Left ventricle myocardium inferior (tissue), 1 donor: Measurements from ENCODE around the gene USP24. TPM values are rescaled to one million over a fixed set of nuclear protein-coding genes. Genes with fewer than 3 reads are reported as not detected.
A peak's percentile ranks its signal among the peaks of the same experiment; 100 is the strongest.

Experiments
- DNase-seq: peaks from one replicate; pipeline ENCODE4 v3.0.0-alpha.2; 2020
- H3K27ac ChIP-seq: fragments of 200-600 bp; replicated peaks from 2 replicates; pipeline ENCODE4 v1.8.0; 2021
- H3K27me3 ChIP-seq: fragments of 200-600 bp; 2 replicates; pipeline ENCODE4 v1.8.0; 2021; ENCODE audit warnings: low read depth
- H3K36me3 ChIP-seq: fragments of 200-600 bp; 2 replicates; pipeline ENCODE4 v1.8.0; 2021
- H3K4me1 ChIP-seq: fragments of 200-600 bp; 2 replicates; pipeline ENCODE4 v1.8.0; 2021
- H3K4me3 ChIP-seq: fragments of 200-600 bp; 2 replicates; pipeline ENCODE4 v1.8.0; 2021; ENCODE audit warnings: mild to moderate bottlenecking, moderate library complexity
- H3K9me3 ChIP-seq: fragments of 200-600 bp; replicated peaks from 2 replicates; pipeline ENCODE4 v1.8.0; 2021
- intact Hi-C: fragments of 100-400 bp; cut with micrococcal nuclease; formaldehyde crosslinking; loops from one replicate; pipeline ENCODE4 v1.11.0; 2022
- total RNA-seq: library from RNA; stranded (reverse); fragmentation: NEBNext Ultra II Directional; extraction: Animal tissue kit (Norgen Biotek cat#: 25700); gene quantifications from one replicate; pipeline ENCODE4 v1.2.1, GENCODE V29; 2021
- TF ChIP-seq, protein P1 (sequence below): fragments of 200-600 bp; IDR thresholded peaks from 2 replicates; pipeline ENCODE4 v1.8.0; 2021; ENCODE audit warnings: antibody characterized with exemption, mild to moderate bottlenecking, borderline replicate concordance
- donor health status: DM: no; HTN: yes; CAD: no; lungs with severe emphysema.

USP24 gene
- total RNA-seq, 1 donor from 2014 or later: 39.5 TPM

GRCh38 chr1:55051621-55052020 lies 163.5 kb downstream of the USP24 start:
- no peaks in the 10 kb centered on the region for H3K36me3 ChIP-seq
- peaks cover 36% of the 10 kb centered on the region for H3K4me1 ChIP-seq
- intact Hi-C loops: no loop called here
- TF ChIP-seq, protein P1, sequence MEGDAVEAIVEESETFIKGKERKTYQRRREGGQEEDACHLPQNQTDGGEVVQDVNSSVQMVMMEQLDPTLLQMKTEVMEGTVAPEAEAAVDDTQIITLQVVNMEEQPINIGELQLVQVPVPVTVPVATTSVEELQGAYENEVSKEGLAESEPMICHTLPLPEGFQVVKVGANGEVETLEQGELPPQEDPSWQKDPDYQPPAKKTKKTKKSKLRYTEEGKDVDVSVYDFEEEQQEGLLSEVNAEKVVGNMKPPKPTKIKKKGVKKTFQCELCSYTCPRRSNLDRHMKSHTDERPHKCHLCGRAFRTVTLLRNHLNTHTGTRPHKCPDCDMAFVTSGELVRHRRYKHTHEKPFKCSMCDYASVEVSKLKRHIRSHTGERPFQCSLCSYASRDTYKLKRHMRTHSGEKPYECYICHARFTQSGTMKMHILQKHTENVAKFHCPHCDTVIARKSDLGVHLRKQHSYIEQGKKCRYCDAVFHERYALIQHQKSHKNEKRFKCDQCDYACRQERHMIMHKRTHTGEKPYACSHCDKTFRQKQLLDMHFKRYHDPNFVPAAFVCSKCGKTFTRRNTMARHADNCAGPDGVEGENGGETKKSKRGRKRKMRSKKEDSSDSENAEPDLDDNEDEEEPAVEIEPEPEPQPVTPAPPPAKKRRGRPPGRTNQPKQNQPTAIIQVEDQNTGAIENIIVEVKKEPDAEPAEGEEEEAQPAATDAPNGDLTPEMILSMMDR: no peak
- H3K27me3 ChIP-seq: peaks cover 5% of the 10 kb centered on the region
- no peak overlapping the region for H3K4me3 ChIP-seq
- no peak for DNase-seq
- H3K27ac ChIP-seq: no peak overlapping the region
- no peaks in the 10 kb centered on the region for H3K9me3 ChIP-seq

DNA sequence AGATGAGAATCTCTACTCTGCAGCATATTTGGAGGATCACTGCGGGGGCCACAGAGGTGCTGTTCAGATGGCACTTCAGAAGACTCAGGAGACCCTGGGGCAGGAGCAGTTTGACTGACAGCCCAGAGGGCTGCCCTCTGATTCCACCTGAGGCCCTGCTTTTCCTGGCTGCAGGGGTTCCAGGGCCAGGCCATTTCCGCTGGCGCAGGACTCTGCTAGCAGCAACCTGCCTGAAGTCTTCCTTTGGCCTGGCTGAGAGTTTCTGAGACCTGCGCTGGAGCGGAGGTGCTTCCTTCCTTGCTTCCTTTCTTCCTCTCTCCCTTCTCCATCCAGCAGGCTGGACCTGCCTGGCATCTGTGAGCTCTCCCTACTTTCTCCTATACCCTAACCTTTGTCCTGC lies 164.0 kb downstream of the USP24 start:
- H3K36me3 ChIP-seq: no peaks in the 10 kb centered on the region
- DNase-seq: no peak
- intact Hi-C loops: no loop called here
- H3K9me3 ChIP-seq: no peaks in the 10 kb centered on the region
- peaks cover 36% of the 10 kb centered on the region for H3K4me1 ChIP-seq
- H3K4me3 ChIP-seq: no peak overlapping the region
- no peak overlapping the region for H3K27ac ChIP-seq
- TF ChIP-seq, protein P1: no peak
- H3K27me3 ChIP-seq: peaks cover 5% of the 10 kb centered on the region

- no peak overlapping the region for H3K27ac ChIP-seq
- H3K27me3 ChIP-seq: peaks cover 5% of the 10 kb centered on the region
- peaks cover 36% of the 10 kb centered on the region for H3K4me1 ChIP-seq
- H3K4me3 ChIP-seq: no peak overlapping the region
- intact Hi-C loops: no loop called here
- TF ChIP-seq, protein P1: no peak
- DNase-seq: no peak
- no peaks in the 10 kb centered on the region for H3K36me3 ChIP-seq
- no peaks in the 10 kb centered on the region for H3K9me3 ChIP-seq
Measured at GRCh38 chr1:55050283-55050682, 164.9 kb downstream of the USP24 start.

DNA sequence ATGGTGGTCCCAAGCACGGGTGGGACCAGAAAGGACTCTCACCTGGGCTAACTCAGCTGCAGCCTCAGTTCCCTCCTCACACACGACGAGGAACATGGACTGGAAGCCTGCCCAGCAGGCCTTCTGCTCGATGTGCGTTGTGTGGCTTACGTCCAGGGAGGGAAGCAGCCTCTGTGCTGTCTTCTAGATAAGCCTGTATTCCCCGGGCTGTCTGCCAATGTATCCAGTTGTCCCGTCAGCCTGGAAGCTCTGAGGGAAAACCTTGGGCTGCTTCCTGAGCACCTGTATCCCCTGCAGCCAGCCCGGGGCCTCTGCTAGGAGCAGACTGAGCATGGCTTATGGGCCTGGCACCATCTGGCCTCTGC lies 165.3 kb downstream of the USP24 start:
- no peak overlapping the region for H3K4me3 ChIP-seq
- intact Hi-C loops: no loop called here
- DNase-seq: peak; percentile 43
- H3K27me3 ChIP-seq: peaks cover 5% of the 10 kb centered on the region
- no peaks in the 10 kb centered on the region for H3K9me3 ChIP-seq
- peaks cover 36% of the 10 kb centered on the region for H3K4me1 ChIP-seq
- no peak overlapping the region for H3K27ac ChIP-seq
- H3K36me3 ChIP-seq: no peaks in the 10 kb centered on the region
- TF ChIP-seq, protein P1: no peak

GRCh38 chr1:55049271-55049913 lies 165.8 kb downstream of the USP24 start:
- Histone ChIP-seq H3K27ac (no peak overlapping the region), H3K36me3 (no peaks in the 10 kb centered on the region), H3K4me3 (no peak overlapping the region), H3K27me3 (peaks cover 5% of the 10 kb centered on the region), H3K9me3 (no peaks in the 10 kb centered on the region), H3K4me1 (peaks cover 36% of the 10 kb centered on the region)
- intact Hi-C loops: no loop called here
- TF ChIP-seq, protein P1: no peak
- DNase-seq: no peak
